HT-29 (cell line): Measurements from ENCODE around the gene TMEM253. TPM values are rescaled to one million over a fixed set of nuclear protein-coding genes. Genes with fewer than 3 reads are reported as not detected.

Source experiments
- DNase-seq: peaks from one replicate; pipeline ENCODE4 v3.0.0-alpha.2; 2015; ENCODE audit warnings: low spot score
- total RNA-seq: library from RNA; depleted of rRNA; stranded (reverse); fragments of >200 nt; shearing (Covaris generic); gene quantifications from 2 replicates; pipeline ENCODE4 v1.2.3, GENCODE V29; 2014; rRNA removed

Gene TMEM253
- total RNA-seq: 0.41 TPM in 1 of 2 replicates, not detected in the other

DNA sequence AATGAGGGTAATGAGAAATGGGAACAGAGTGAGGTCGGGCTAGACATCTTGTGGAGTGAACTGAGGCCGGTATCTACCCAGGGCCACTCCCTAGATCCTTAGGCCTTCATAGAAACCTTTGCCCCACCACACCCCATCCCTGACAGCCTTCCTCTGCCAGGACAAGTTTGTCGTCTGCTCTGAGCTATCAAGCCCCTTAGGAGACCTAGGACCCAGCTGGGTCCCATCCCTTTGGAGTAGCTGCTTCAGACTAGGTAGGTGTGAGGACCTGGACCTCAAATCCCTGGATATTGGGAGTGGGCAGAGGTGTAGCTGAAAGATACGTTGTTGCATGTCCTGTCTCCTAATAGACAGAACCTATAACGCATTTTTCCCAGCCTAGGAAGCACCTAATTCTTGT is at the start of gene TMEM253:
TMEM253 (plus strand) TSS at position 136 of the 400 bp plus-strand sequence. CDS start 278 bp downstream, outside the sequence.
- no peak for DNase-seq

DNA sequence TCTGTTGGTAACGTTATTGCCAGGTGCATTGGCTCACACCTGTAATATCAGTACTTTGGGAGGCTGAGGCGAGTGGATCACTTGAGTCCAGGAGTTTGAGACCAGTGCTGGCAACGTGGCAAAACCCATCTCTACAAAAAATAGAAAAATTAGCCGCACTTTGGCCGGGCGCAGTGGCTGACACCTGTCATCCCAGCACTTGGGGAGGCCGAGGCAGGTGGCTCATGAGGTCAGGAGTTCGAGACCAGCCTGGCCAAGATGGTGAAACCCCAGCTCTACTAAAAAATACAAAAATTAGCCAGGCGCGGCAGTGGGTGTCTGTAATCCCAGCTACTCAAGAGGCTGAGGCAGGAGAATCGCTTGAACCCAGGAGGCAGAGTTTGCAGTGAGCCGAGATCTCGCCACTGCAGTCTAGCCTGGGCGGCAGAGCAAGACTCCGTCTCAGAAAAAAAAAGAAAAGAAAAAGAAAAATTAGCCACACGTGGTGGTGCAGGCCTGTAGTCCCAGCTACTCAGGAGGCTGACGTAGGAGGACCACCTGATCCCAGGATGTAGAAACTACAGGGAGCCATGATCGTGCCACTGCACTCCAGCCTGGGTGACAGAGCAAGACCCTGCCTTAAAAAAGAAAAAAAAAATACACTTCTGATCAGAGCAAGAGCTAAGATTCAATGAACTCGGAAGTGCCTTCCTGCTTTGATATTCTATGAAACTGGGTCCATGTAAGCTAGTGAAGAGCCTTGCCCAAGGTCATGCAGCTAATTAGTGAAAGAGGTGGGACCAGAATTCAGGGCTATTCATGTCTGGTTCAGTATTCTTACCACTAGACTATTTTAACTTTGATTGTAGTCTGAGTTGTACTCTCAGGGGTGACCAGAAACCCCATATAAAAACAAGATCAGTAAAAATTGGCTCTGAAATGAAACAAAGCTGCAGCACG is 47.4 kb upstream of the TMEM253 start:
- DNase-seq: no peak

DNA sequence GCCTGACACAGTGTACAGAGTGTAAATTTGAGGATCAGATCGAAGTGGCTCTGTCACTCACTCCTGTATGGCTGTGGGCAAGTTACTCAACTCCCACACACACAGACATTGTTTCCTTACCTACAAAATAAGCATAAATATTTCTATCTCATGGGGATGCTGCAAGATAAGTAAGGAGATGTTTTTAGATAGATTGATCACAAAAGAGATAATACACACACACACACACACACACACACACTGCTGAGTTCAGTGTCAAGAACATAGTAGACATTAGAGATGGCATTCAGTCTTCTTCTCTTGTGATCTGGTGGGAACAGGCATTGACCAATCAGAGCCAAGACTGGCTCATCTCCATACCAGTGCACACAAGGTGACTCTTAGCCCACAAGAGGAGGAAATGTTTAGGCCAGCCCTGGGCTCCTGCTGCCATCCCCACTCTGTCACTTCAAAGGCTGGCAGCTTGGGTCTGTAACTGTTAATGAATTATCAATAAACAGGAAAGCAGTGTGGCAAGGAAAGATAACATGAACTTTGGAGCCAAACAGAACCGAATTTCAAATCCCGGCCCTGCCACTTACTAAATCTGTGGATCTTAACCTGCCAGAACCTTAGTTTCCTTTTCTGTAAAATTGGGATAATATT is 46.6 kb upstream of the TMEM253 start:
- peak; percentile 54 for DNase-seq

DNA sequence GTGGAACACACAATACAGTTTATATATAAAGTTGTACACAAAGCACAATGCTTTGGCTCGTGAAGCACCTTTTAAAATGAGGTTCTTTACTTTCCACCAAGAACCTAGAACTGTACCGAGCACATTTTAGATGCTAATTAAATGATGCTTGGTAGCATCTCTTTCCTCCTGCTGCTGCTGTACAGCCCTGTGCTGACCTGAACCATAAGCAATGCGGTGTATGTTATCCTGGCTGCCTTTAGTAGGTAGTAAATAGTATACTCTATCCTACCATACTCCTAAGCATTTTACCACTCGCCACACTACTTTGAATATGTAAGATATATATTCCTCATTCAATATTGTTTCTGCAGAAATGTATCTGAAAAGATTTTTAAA is 46.1 kb upstream of the TMEM253 start:
- no peak for DNase-seq

DNA sequence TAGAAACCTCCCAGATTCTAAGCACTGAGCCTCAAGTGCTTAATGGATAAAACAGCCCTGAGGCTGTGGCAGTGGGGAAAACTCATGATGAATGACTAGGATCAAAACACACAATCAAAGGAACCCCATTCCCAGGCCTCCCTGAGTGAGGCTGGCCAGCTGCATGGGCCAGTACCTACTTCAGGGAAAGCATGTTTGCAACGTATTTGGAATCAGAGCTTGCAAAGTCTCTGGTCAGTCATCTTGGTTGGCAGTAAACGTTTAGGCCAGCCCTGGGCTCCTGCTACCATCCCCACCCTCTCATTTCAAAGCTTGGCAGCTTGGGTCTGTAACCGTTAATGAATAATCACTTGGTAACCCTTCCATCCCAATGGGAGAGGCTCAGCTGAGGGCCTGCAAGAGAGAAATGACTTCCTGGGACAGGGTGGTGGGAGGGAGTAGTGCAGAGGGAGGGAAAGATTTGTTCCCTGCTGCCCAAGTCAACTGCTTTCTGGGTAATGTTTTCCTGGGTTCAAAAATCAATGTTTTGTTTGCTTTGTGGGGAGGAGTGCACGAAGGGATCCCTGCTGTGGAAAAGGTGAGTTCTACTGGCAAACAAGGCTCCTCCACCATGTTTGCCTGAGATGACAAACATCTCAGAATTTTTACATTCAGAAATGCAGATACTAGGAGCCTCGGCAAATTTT is 45.3 kb upstream of the TMEM253 start:
- peak; percentile 51 for DNase-seq

DNA sequence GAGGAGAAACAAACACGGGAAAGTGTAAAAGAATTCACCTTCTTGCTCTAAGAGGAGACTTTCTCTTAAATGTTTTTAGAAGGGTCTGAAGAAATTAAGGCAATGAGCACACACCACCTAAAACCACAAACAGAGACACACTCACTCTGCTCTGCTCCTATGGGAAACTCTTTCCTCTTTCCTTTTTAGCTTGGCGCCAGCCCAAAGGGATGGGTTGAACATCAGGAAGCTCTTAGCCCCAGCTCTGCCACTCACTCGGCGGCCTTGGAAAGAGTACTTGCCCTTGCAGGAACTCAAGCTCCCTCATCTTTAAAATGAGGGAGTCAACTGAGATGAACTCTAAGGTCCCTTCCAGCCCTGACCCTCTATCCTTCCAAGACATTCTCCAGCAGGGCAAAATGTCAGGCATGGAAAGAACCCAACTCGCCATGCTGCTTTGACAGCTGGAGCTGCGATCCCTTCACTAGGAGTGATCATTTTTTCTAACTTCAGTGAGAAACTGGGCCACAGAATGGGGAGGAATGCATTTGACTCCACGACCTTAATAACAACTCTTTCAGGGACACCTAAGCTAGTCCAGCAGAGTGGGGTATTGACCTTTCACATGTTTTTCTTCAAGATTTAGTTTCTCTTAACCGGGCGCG is 44.2 kb upstream of the TMEM253 start:
- DNase-seq: peak; percentile 42

DNA sequence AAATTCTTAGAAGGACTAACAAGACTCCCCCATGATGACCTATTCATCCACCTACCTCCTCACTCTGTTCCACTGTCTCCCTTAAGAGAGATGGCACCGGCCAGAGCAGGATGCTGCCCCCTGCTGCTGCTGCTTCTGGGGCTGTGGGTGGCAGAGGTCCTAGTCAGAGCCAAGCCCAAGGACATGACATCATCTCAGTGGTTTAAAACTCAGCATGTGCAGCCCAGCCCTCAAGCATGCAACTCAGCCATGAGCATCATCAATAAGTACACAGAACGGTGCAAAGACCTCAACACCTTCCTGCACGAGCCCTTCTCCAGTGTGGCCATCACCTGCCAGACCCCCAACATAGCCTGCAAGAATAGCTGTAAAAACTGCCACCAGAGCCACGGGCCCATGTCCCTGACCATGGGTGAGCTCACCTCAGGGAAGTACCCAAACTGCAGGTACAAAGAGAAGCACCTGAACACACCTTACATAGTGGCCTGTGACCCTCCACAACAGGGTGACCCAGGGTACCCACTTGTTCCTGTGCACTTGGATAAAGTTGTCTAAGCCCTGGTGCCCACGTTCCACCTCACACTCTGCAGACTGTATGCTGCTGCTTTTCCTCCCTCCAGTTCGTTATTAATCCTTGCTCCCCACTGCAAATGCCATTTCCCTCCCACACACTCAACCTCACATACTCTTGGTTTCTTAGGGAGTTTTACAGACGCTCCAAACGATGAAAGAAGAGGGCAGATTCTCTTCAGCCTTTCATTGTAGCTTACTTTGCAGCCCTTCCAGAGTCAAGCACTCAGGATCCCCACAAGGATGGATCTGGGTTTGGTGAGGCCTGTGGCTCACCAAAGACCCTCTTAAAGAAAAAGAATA is 42.8 kb upstream of the TMEM253 start, which contains the start of gene RNASE8:
RNASE8 (plus strand) TSS at position 20 of the 873 bp plus-strand sequence; CDS start at position 91, 71 bp downstream.
- no peak for DNase-seq

DNA sequence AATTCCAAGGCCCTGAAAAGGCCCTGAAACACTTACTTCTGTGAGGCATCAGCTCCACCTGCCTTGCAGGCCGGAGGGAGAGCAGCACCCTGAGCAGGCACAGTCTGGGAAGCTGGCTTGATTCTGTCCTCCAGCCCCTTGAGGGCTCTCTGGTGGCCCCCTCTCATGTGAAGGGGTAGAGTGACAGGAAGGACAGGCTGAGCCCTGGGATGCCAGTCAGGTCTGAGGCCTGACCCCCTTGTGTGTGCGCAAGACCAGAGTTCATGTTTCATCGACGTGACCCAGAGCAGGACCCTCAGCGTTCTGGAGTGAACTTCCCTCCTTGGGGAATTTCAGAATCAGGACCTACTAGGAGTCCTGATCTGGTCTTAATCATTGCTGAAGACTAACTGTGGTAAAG is 42.0 kb upstream of the TMEM253 start:
- no peak for DNase-seq

DNA sequence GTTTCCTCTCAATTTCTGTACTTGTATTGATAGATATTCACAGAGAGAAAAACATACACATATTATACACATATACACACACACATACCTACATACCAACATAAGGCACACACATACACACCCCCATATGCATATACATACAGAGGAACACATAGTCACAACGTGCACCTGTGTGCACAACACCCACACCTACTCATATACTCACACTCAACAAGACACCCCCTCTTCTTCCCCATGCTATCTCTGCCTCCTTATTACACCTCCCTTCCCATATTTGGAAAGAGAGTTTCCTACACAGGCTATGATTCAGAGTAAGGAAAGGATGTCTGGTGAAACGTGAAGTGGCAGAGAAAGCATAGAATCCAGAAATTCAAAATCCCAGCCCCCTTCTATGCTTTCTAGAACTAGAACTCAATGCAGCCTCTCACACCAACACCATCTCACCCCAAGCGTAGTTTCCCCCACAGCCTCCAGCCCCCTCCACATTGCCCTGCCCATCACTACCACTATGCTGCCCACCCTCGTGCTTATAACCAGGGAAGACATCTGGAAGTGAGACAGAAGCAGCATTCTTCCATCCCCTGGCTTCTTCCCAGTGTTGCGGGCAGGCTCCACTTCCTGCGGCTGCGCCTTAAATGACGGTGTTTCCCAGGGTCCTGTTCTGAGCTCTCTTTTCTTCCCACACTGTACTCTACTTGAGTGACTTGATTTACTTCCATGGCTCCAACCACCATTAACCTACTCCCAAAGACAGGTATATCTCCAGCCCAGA is 40.8 kb upstream of the TMEM253 start:
- DNase-seq: no peak

DNA sequence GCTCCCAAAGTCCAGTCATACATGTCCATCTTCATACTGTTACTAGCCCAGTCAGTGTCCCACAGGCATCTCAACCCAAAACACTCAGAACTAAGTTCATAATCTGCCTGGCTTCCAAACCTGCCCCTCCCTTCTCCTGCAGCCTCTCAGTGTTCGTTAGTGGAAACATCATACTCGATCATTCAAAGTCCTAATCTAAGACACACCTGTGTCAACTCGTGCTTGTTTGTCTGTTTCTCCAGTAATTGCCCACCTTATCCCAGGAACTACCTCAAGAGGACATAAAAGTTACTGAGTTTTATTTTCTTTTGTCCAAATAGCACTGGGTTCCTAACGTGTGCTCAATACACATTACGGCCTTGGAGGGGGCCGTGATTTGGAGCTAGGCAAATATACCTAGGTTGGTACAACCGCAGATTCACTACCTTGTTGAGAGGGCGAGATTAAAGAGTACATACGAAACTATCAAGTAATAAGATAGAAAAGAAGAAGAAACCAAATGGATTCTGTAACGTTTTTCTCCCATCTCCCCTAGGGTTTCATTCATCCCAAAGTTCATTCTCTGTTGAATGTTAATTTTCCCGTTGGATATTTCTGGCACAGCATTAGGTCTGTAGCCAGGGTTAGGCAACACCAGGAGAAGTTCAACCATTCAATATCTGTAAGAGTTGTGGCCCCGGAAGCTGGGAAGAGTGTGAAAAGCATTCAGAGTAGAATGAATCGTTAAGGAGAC is 40.1 kb upstream of the TMEM253 start:
- DNase-seq: no peak

DNA sequence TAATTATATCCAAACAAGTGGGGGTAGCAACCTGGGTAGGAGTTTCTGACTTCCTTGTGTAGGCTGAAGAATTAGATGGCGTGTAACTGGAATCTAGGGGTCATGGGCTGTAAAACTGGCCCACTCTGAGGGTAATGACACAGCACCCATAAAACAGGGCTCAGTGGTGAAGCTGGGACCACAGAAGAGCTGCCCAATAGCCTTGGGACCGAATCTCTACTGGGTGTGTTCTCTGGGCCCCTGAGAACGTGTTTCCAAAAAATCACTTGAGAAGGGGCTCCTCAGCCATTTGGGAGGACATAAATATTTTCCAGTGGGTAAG is 39.6 kb upstream of the TMEM253 start:
- DNase-seq: no peak

DNA sequence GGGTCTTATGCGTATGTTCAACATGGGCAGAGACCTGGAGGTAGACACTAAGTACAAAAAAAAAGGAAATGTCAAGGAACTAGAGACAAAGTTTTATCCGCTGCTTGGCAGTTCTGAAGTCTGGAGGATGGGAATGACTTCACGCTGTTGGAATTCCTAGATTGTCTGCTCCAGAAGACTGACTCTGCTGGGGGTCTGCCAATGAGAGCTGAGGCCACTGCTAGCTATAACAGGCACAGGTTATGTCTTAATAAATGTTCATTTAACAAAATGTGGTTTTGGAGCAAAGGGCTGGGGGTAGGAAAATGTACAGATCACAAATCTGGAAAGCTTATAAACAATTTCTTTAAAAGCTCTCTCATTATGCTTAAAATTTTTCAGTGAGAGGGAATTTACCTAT is 37.4 kb upstream of the TMEM253 start:
- no peak for DNase-seq

DNA sequence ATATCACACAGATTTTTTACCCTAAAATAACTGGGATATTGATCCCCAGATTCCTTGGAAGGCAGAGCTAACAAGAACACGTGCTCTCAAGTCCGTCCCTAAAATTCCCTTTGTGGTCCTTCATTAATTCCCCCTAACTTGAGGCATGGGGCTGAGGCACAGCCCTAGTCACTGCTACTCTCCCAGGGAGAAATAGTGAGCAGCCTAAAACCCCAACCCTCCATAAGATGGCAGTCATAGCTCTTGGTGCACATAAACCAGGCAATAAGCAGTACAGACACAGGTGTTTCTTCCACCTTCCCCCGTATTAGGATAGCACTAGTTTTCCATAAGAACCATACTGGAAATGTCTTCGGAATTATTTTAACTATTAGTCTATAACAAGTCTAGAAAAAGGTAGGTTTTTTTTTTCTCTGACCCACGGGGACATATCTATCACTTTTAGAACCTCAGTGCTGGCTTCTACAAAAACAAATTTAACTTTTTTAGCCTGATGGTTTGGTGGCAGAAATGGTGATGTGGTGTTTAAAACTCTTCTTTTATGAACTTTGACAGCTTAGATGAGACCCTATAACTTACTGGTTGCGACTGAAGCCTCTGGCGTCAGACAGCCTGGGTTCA is 33.9 kb upstream of the TMEM253 start:
- DNase-seq: no peak

DNA sequence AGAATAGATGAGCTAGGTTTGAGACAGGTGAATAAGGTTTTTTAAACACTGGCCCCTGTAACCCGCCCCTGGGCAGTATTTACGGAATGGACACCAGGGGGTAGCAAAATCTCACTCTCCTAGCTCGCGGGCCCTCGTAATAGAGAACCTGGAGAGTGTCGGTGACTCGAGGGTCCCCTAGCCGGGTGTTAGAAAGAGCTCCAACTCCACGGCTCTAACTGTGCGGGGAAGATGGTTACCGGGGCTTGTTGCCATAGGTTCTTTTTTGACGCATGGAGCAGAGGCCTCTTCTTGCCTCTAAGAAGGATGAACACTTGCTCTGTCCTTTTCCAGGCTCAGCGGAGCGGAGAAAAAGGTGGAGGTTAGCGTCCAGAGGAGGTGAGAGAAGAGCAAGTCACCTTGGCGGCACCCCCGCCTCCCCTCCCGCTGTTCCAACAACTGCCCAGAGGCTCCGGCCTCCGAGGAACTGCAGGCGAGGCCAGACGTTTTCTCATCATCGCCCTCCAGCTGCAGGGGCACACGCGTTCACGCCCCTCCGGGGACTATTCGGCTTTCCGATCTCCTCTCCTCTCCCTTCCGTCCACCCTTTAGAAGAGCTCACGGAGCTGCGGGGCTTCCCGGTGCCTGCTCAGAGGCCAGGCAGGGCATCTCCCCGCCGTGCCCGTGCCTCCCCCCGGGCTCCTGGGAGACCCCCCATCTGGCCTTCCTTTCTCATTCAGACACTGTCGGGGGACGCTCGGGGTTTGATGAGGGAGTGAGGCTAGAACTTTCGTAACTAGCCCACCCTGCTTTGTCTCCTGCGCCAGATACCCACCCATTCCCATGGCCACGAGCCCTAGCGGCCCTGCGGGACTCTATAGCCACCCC is 32.1 kb upstream of the TMEM253 start:
- peak; percentile 53 for DNase-seq

DNA sequence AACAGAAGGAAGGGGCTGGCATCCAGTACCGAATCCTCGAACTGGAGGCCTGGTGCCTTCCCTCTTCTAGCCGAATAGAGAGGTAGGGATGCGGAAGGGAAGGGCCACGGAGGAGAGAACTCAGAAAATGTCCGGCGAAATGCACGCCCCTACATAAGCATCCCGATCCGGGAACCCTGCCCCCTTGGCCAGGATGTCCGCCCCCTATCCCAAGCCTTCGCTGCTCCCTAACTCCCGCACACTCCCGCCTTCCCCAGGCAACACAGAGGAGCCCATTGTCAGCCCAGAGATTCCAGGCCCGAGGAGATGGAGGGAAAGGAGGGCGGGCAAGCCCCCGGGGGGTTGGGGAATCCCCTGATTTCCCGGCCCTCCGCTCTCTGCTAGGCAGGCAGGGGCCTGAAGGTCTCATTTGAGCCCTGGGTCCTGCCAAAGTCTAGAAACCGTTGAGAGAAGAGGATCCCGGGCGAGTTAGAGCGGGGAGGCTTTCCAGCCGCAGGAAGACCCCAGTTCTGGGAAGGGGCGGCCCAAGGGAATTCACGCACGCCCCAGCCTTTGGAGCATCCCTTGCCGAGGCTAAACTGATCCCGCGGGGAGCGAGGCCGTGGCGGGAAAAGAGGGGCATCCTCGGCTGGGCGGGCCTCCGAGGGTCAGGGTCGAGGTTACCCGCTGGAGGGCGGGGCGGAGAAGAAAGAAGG is 31.3 kb upstream of the TMEM253 start:
- DNase-seq: no peak

DNA sequence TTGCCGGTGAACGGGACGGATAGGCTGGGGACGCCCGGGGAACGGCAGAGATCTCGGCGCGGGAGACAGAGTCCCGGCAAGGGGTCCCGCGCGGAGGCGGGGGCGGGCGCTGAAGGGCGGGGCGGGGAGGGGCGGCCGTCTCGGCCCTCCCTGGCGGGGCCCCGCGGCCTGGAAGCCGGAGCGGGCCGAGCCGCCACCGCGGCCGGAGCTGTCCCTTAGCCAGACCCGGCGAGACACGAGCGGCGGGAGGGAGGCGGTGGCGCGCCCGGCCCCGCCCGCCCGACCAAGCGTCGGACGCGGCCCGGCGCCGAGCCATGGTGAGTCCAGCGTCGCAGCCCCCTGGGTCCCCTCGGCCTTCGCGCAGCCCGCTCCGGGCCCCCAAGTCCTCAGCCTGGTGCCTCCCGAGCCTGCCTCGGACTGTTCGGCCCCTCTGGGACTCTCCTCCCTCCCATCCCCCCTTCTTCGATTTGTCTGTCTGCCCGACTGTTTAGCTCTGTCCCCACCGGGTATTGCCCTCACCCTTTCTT is 30.7 kb upstream of the TMEM253 start, which contains the start of gene ARHGEF40:
ARHGEF40 (plus strand) TSS at position 222 of the 527 bp plus-strand sequence; CDS start at position 315, 93 bp downstream.
- peak; percentile 37 for DNase-seq
